K562 (cell line): ENCODE data around the gene DACT3.

Experiments
- MAZ ChIP-seq, 2 experiments: fragments of 450-650 bp in 1 of 2; sonication (generic) in 1 of 2; formaldehyde crosslinking; IDR thresholded peaks in 1 of 2; conservative IDR thresholded peaks in 1 of 2; 2 replicates each; pipeline versions ENCODE4 v1.4.0 to v1.5.0; 2020; ENCODE audit warnings: mild to moderate bottlenecking in 1 of 2, missing genetic modification reagents in 1 of 2
- SNIP1 ChIP-seq: fragments of 450-650 bp; IDR thresholded peaks from 2 replicates; pipeline ENCODE4 v1.7.1; 2017; ENCODE audit warnings: low read depth, mild to moderate bottlenecking

DNA sequence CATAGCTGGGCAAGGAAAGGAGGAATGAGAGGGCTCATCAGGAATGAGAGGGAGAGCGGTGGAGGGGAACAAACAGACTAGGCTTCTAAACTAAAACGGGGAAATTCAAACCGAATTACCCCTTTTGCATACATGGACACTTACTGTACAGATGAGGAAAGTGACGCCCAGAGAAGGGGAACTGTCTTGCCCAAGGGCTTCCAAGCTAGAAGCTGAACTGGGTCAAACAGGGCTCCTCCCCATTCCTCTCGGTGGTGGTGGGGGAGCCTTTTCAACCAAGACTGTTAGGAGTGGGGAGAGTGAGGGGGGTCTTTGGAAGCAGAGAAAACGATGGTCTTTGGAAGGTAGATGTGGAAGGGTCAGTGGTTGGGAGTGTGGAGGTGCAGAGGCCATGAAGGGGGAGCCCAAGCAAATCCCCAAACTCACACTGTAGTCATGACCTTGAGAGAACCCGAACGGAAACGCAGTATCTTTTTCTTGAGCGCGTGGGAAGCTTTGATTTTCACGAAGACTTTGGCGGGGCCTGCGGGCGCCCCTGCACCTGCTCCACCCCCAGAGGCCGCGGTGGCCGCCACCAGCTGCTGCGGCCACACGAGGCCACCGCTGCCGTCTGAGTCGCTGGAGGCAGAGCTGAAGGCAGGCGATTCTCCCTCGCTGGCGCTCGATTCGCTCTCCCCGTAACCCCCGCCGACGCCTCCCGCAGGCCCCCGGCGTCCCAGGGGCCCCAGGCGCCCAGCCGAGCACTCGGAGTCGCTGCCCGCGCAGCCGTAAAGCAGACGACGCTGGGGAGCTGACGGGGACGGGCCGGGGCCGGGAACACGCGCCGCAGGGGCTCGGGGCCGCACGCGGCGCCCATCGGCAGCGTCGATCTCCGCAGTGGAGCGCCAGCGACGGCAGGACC lies 12.7 kb downstream of the DACT3 start:
- TF ChIP-seq MAZ (CRISPR knock-in tag; conservative IDR thresholded peaks at IDR 0.05 in 1 of 2, IDR thresholded peaks at IDR 0.05 in 1 of 2), result no peak
- TF ChIP-seq SNIP1, result no peak
